A549 (cell line): ENCODE measurements around the gene IKZF3.
"Not testable (repeated sequence)": the region's sequence is repeated elsewhere in the genome, so short reads cannot be mapped to it uniquely, and the experiment has no call there.

Experiments
- EP300 ChIP-seq, 2 experiments: fragments of >200 bp; sonication (Bioruptor Twin); formaldehyde crosslinking; IDR thresholded peaks; 2 replicates in 1 of 2; 3 replicates in 1 of 2; pipeline ENCODE4 v1.6.1; 2016 to 2017
- FOSB ChIP-seq: fragments of 250-450 bp; sonication (Bioruptor Pico); IDR thresholded peaks from 2 replicates; pipeline ENCODE4 v1.5.0; 2020; ENCODE audit warnings: mild to moderate bottlenecking, moderate library complexity
- SMC3 ChIP-seq: fragments of >200 bp; sonication (Bioruptor Twin); formaldehyde crosslinking; IDR thresholded peaks from 3 replicates; pipeline ENCODE4 v1.6.1; 2018; ENCODE audit warnings: inconsistent platforms
- ZC3H11A ChIP-seq: fragments of 450-650 bp; IDR thresholded peaks from 2 replicates; pipeline ENCODE4 v1.6.1; 2014; ENCODE audit warnings: antibody characterized with exemption, mild to moderate bottlenecking
- TF ChIP-seq, protein P1 (sequence below): IDR thresholded peaks from 2 replicates; pipeline ENCODE4 v1.6.1; 2012
- TF ChIP-seq, protein P2 (sequence below): fragments of >200 bp; sonication (Bioruptor Twin); formaldehyde crosslinking; IDR thresholded peaks from 3 replicates; pipeline ENCODE4 v1.5.1; 2016

DNA sequence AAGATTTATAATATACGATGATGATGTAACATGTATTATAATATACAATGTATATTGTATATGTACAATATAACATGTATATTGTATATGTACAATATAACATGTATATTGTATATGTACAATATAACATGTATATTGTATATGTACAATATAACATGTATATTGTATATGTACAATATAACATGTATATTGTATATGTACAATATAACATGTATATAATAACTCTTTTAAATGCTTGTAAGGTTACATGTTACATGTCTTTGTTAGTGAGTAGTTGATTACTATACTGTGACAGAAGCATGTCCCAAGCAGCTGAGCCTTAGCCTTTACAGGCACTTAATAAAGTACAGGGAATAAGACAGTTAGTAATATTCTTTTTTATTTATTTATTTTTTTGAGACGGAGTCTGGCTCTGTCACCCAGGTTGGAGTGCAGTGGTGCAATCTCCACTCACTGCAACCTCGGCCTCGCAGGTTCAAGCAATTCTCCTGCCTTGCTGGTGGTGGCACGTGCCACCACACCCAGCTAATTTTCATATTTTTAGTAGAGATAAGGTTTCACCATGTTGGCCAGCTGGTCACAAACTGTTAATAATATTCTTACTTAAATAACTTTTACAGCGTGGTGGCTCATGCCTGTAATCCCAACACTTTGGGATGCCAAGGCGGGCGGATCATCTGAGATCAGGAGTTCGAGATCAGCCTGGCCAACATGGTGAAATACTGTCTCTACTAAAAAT is 8.0 kb downstream of the IKZF3 start:
- not testable (repeated sequence) for TF ChIP-seq EP300 (IDR thresholded peaks at IDR 0.05); SMC3; ZC3H11A; FOSB
- TF ChIP-seq, protein P1, sequence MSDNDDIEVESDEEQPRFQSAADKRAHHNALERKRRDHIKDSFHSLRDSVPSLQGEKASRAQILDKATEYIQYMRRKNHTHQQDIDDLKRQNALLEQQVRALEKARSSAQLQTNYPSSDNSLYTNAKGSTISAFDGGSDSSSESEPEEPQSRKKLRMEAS, result not testable (repeated sequence)
- TF ChIP-seq, protein P2, sequence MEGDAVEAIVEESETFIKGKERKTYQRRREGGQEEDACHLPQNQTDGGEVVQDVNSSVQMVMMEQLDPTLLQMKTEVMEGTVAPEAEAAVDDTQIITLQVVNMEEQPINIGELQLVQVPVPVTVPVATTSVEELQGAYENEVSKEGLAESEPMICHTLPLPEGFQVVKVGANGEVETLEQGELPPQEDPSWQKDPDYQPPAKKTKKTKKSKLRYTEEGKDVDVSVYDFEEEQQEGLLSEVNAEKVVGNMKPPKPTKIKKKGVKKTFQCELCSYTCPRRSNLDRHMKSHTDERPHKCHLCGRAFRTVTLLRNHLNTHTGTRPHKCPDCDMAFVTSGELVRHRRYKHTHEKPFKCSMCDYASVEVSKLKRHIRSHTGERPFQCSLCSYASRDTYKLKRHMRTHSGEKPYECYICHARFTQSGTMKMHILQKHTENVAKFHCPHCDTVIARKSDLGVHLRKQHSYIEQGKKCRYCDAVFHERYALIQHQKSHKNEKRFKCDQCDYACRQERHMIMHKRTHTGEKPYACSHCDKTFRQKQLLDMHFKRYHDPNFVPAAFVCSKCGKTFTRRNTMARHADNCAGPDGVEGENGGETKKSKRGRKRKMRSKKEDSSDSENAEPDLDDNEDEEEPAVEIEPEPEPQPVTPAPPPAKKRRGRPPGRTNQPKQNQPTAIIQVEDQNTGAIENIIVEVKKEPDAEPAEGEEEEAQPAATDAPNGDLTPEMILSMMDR, result not testable (repeated sequence)
